ELR (cell line): ENCODE data around the gene RAPGEF4.
A peak's percentile ranks its signal among the peaks of the same experiment; 100 is the strongest.
"Not testable (repeated sequence)": the region's sequence is repeated elsewhere in the genome, so short reads cannot be mapped to it uniquely, and the experiment has no call there.

Experiments
- DNase-seq: peaks from one replicate; pipeline ENCODE4 v3.0.0-alpha.2; 2015; ENCODE audit warnings: low read depth

The RAPGEF4 gene

DNA sequence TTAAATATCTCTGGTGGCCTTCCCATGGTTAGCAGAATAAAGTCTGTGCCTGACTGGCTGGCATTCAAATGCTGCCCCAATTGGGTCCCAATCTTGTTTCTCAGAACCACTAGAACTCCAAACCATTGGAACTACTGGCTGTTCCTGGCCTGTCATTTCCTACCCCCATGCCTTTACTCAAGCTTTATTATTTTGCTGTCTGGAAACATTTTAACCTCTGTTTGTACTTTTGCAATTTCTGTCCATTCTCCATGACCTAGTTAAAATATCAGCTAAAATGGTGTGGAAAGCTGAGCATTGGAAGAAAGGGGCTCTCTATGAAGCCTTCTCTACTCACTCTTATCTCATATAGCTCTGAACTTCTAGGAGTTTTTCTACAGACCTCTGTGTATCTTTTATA lies 38.7 kb downstream of the RAPGEF4 start:
- DNase-seq: no peak

DNA sequence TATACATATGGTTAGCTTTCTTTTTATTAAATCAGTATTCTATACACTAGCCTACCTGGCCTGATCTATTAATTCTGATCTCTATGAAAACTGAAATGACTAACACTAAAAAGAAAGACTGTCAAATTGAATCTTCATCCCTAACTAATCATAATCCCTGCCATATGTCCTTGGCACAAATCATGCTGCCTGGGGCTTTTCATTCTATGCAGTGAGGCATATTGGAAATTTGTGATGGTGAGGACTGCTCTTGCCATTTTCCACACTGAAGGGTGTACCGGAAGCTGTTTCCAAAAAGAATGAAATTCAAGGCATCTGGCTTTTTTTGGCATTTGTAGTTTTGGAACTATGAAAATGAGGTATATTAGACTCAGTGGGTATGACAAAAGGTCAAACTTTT lies 39.7 kb downstream of the RAPGEF4 start:
- no peak for DNase-seq

DNA sequence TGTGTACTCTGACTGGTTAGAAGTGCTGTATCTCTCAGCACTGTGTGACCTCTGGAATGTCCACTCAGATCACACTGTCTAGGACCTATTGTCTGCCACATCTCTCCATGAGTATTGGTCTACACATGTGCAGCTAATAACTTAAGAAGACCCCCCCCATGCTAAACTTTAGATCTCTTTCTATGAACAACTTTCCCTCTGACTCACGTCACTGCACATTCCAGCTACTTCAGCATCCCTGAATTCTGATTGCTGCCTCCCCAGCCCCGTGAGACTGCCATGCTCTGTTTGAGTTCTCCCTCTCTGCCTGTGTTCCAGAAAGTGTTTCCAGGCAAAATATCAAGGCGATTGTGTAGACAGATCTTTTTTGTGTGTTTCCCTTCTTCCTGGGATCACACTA lies 41.8 kb downstream of the RAPGEF4 start:
- no peak for DNase-seq

DNA sequence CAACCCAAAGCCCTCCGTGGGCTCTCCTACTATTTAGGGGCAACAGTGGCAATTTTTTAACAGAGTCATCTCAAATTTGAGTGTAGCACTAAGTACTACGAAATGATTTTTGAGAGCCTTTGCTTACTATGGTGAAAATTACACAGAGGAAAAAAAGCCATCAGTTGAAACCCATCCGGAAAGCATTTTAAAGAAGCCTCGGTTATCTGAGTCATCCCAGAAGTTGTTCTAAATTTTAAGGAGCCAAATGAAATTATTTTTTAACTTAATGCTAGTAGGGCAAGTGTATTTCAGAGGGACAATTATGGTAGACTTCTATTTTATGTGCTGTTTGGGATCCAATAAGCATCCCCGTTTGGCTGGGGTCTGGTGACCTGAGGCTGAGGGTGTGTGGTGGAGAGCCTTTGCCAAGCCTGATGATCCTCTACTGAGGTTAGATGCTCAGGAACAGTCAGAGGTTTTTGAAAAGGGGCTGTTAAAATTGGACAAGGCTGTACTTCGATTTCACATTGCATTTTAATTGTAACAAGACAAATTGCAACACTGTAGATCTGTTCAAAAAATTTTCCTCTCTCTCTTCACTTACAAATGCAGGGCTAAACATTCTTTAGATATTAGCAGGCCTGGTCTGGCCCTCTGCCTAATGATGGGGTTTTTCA lies 47.0 kb downstream of the RAPGEF4 start:
- DNase-seq: peak; percentile 21

DNA sequence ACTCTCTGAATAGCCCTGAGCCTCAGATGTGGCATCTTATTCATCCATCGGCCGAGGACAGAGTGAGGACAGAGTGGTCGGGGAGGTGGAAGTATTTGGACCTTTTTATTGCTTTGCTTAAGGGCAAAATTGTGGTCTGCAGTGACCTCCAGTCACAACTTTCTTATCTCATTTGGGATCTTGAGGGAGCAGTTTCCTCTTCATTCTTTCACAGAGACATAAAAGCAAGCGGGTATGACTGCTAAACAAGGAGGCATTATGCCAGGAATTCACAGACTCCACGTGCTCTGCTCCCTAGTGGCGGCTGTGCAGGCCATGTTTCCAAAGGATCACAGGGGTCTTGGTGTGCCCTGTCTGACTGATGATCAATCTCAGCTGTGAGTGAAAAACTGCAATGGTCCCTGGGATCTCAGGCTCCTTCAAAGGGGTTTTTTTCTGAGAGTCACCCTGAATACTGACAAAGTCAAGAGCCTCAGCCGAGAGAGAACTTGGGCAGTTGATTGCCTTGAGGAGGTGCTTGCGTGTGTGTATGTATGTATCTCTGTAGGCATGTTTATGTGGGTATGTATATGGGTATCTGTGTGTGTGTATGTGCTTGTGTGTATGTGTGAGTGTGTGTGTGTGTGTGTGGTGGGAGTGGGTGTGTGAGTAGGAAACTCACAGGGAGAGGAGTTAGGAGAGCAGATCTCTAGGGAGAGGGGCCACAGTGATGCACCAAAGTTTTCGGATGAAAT lies 47.7 kb downstream of the RAPGEF4 start:
- DNase-seq: peak; percentile 96

DNA sequence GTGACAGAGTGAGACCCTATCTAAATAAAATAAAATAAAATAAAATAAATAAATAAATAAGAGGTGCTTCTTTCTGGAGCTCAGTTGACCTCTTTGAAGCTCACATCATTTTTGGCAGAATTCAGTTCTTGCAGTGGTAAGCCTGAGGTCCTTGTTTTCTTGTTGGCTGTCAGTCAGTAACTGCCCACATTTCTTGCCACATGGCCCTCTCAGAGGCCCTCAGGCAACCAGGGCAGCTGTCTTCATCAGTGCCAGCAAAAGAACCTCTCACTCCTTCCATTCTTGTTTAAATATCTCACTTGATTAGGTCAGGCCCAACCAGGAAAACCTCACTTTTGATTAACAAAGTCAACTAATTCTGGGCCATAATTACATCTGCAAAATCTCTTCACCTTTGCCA lies 53.2 kb downstream of the RAPGEF4 start:
- DNase-seq: no peak

DNA sequence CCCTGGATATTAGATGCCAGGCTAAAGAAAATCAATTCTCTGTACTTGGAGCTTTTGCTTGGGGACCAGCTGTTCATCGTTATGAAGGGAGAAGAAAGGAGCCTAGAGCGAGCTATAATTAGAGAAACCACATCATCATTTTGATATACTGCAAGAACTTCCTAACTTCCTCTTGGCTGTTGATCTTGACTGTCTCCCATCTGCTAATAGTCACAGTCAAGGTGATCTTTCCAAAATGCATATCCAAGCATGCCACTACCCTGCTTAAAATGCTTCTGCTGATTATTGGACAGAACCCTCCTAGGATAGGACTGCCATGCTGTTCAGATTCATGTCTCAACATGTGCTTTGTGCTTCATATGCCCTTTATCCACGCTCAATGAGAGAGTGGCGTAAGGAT lies 54.8 kb downstream of the RAPGEF4 start:
- no peak for DNase-seq

DNA sequence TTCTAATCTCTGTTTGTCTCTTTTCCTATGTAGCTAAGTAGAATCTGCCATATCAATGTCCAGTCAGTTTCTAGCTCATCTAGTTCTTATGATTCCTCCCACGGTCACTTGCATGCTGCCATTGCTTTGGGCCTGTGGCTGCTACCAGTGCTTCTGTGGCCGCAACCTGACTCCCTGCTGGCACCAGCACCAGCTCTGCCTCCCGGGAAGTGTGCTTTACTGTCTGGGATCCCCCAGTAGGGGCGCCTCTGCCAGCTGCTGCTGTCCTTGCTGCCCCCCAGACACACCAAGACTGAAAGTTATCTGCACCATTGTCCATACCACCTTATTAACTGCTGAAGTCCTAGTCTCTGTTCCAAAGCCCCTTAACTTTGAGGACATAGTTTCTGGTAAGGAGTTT lies 56.3 kb downstream of the RAPGEF4 start:
- DNase-seq: no peak

DNA sequence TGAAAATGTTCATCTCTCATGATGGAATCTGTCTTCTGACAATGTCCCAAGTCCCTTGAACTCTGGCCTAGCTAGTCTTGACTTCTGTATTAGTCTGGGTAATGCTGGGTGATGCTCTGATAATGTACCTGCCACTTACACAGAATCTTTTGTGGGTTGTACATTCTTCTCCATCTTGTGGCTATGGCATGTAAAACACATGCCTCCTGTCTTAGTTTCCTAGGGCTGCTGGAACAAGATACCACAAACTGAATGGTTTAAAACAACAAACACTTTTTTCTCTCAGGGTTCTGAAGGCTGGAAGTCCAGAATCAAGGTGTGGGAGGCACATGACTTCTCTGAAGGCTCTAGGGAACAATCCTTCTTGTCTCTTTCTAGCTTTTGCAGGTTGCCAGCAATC lies 57.1 kb downstream of the RAPGEF4 start:
- peak; percentile 34 for DNase-seq

DNA sequence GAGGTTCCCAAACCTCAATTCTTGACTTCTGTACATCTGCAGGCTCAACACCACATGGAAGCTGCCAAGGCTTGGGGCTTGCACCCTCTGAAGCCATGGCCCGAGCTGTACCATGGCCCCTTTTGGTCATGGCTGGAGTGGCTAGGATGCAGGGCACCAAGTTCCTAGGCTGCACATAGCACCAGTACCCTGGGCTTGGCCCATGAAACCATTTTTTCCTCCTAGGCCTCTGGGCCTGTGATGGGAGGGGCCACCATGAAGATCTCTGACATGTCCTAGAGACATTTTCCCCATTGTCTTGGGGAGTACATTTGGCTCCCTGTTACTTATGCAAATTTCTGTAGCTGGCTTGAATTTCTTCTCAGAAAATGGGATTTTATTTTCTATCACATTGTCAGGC lies 67.7 kb downstream of the RAPGEF4 start:
- not testable (repeated sequence) for DNase-seq

DNA sequence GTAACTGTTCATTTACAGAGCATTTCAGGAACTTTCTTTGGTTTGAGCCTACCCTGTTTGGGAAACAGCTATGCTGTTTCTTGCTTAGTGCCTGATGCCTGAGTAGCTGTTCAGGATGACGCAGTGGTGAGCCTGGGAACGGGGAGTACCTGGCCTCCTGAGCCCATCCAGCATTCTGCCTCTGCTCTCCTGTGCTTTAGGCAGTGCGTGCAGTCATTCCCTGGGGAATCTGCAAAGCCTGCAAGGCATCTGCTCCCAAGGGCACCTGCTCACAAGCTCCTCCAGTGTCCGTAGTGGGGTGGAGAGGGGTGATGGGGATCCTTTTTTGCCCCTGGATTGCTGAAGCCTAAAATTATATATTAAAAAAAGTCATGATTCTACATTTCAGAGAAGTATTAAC lies 68.8 kb downstream of the RAPGEF4 start:
- no peak for DNase-seq

DNA sequence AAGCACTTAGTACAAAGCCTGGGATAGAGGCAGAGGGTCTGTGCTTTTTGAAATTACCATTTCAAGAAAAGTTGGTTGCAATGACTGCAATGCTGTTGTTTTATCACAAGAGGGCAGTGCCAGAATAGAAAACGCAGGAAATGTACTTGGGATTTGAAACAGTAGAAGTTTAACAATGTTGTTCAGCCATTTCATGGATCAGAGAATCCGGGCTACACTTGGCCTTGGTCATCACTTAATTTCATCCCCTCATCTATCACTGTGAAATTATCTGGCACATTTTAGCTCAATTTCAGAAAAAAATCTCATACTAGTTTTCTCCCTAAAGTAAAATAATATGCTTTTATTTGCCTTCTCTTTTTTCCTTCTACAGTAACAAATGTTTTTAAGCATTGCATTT lies 70.8 kb downstream of the RAPGEF4 start:
- peak; percentile 71 for DNase-seq

DNA sequence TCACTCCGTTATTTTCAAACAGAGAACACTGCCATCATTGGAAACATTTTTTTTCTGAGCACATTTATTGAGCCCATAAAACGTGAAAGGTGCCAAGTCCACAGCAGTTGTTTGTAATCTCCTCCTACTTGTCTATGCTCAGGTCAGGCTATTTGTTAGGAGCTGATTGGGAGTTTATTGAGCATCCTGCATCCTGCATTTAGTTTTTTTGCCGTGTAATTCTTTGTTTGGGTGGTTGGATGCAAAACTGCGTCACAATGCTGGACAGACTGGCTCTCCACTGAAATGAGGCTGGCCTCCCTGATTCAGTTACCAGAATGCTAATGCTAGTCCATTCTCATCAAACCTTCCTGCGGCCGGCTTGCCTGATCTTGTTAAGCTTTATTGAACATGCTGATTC lies 71.4 kb downstream of the RAPGEF4 start:
- no peak for DNase-seq

DNA sequence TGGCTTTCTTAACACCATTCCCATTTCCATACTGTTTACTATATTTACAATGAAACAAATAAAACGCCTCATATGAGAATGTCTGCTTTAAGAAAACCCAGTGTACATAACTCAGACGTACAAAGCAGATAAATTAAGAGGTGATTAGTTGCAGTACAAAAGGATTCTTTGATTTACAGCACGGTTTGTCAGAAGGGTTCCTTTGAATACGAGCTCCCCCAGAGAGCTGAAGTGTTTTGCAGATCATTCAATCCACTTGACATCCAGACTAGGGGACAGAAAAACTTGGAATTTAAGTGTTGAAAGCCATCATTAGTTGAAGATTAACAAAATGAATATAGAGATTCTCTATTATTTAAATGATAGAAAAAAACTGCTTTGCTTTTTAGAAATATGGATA lies 72.5 kb downstream of the RAPGEF4 start:
- DNase-seq: no peak

DNA sequence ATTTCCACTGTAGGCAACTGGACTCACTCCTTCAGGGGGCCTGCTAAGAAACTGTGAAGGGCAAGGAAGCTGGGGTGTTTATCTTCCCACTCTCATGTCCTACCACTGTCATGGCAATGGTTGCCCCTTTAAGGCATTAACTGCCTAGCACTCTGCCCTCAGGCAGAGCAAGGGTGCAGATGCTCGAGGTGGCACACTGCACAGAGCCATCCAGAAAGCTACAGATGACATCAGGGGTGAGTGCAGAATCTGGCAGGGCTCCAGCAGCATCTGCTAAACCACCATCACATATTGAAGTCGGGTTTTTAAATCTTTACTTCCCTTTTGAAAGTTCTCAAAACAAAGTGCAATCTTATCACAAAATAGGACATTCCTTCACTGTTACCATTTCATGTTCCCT lies 75.4 kb downstream of the RAPGEF4 start:
- peak; percentile 5 for DNase-seq

DNA sequence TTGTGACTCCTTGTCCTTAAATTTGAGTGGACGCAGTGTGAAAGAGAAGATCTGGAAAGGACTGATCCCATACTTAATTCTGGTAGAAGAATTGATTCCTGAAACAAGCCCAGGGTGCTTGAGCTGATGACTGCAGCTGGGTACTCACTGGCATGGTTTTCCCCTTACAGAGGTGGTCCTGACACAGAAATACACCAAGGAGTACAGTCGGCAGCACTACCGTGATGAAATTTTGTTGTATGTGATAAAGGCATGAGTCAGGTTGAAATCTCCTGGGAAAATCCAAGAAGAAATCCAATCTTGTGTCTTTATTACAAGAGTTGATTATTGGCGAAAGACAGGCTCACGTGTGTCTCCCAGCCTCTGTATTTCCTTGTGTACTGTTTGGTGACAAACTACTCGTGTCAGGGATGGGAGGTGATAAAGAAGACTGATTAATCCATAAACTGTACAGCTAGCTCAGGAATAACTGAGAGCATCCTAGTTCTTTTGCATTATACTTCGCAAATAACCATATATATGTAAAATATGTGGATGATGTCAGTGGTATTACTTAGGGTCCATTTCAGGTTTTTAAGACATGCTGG lies 76.6 kb downstream of the RAPGEF4 start:
- no peak for DNase-seq

DNA sequence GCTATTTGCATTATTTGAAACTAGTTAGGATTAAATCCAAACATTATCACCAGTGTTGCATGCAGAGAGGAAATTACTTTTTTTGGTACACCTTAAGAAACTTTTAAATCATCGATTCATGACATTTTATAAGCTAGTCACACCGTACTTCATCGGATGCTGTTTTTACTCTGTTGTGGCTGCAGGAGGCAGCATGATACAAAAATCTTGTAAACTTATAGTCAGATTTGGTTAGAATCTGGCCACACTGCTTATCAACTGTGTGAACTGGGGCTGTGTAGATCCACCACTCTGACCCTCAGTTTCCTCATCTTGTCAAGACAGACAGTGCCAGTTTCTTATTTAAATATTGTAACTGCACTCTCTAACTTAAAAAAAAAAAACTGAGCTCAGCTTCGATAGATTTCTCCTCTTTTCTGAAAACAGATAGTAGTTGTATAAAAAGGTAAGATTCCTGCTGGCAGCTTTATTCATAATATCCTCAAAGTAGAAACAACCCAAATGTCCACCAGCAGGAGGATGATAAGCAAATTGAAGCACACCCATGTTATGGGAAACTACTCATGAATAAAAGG lies 77.8 kb downstream of the RAPGEF4 start:
- DNase-seq: peak; percentile 57

DNA sequence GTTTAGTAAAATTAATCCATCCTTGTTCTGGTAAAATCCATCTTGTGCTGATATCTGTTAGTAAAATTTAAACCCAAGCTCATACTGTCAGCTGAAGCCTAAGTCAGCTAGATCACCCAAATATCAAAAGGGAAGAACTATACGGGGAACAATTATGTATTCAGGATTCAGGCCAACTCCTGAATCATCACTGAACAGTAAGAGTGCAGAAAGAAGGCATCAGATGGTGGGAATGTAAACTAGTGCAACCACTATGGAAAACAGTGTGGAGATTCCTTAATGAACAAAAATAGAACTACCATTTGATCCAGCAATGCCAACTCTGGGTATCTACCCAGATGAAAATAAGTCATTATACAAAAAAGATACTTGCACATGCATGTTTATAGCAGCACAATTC lies 81.8 kb downstream of the RAPGEF4 start:
- DNase-seq: peak; percentile 53

DNA sequence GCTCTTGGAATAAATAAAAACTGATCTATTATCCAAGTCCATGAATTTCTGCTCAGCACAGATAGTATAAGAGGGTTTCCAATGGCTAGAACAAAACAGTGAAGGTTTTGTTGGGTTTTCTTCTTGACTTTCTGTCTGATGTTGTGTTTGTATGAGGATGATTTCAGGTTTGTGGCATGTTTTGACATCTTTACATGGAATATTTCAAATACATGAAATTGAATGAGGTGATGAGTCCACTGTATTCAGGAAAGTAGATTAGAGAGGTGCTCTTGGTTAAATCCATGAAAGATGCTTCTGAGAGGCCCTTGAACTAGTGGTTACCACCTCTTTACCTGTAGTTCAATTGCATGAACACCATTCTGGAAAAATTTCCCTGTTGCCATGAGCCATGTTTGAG lies 84.3 kb downstream of the RAPGEF4 start:
- DNase-seq: no peak

DNA sequence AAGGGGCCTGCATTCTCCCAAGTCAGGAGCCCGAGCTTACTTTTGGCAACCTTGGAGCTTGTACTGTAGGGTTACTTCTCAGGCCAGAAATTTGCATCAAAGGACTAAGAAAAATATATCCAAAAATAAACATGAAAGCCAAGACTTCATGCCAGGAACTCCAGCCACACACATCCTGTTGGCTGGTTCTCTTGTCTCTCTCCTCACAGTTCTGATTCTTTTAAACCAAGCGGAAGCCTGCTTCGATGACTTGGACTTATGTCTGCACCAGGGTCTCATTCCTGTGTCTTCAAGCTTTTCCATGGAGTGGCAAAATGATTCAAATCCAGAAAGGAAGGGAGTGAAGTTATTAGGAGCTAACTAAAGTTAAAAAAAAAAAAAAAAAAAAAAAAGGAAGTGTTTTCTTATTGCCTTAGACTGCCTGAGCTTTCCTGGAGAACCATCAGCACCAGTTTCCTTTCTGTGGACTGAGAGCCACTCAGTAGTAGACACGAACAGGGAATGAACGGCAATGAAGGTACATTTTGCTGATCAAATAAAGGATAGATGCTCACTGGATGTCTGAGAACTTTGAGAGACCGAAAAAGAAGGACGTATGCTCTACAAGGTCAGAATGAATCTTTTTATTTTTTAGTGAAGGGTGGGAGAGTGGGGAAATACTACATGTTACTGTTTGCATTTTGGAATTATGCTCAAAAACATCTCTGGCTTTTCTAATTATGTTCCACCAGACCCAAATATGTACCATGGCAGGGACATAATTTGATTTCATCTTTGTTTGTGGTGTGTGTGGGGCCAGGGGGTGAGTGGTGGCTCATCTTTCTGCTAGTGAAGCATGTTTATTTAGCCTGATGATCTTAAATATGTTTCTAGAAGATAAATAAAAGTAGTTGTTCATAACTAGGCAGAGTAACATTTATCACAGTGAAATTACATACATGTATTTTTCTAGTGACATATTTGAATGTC lies 86.0 kb downstream of the RAPGEF4 start:
- DNase-seq: no peak

DNA sequence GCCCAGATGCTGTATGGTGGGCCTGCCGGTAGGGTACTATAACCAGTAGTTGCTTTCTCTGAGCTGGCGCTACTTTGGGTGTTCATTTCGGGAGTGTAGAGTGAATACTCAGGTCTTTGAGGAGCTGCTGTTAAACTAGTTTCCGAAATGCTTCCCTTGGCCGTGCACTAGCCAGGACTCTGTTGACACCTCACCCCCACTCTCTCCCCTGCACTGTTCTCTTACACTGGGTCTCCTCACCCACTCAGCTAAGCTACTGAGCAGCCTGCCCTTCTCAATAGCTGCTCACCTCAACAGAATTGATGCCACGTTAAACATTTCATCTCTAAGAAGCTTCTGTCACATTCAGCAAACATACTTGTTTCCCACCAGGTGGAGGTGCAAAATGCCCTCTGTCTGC lies 86.9 kb downstream of the RAPGEF4 start:
- no peak for DNase-seq

DNA sequence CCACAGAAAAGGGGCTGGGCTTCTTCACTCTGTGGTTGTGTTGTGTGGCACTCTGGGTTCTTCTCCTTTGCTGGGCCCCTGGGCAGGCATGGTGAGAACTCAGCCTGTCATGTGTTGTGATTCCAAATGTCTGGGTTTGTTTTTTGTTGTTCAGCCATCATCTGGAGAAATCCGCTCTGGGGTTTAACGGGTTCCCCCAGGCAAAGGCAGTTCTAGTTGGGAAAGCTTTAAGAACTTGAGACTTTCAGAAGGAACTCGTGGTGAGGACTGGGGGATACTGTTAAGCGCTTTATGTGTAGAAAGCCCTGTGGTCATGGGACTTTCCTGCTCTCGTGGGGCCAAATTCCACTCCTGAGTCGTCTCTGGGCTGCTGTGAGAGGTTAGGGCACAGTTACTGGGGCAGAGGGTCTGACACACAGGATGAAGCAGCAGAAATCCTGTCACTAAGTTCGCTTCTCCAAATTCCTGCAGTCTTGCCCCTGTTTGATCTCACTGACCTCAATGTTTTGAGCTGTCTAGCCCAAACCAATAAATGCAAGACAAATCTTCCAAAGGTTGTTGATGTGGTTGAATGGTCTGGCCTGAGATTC lies 87.7 kb downstream of the RAPGEF4 start:
- no peak for DNase-seq
